DMS 273 treated with DMSO at 0.1 percent for 48 hours (cell line): ENCODE results near the gene ANP32B.
"Not testable (repeated sequence)": the region's sequence is repeated elsewhere in the genome, so short reads cannot be mapped to it uniquely, and the experiment has no call there.

Experiments
- DNase-seq: peaks from one replicate; lab custom pipeline; 2025; lab: John Stamatoyannopoulos, UW

Gene ANP32B

DNA sequence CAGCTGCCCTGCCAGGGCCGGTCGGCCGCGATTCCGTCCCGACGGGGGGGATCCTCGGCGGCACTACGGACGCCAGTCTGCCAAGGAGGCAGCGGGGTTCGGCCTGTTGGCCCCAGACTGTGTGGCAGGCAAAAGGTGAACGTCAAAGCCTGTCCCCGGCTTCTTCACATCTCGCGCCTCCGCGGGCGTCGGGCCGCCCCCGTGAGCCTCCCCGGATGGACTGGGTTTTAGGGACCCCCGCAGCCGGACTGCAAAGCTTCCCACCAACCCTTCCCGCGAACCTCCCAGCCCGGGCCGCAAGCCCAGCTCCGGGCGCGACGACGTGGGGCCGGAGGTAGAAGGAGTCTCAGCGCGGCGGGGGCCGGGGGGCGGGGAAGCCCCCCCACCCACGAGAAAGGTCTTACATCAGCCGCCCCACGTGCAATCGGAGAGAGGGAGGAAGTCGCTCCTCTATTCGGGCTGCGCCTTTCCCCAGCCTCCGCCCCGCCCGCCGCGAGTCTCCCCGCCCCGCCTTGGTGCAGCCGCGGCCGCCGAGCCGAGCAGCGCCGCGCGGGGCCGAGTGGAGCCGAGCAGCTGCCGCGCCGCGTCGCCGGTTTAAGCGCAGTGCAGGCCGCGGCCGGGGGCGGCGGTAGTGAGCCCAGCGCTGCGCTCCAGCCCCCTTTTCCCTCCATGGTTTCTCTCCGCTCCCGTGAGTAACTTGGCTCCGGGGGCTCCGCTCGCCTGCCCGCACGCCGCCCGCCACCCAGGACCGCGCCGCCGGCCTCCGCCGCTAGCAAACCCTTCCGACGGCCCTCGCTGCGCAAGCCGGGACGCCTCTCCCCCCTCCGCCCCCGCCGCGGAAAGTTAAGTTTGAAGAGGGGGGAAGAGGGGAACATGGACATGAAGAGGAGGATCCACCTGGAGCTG, at the start of gene ANP32B:
Gene ANP32B, plus strand, starts transcription at position 659 of the 906 bp plus-strand sequence. Its CDS starts 215 bp downstream, at position 874.
- peak; percentile 71 for DNase-seq

DNA sequence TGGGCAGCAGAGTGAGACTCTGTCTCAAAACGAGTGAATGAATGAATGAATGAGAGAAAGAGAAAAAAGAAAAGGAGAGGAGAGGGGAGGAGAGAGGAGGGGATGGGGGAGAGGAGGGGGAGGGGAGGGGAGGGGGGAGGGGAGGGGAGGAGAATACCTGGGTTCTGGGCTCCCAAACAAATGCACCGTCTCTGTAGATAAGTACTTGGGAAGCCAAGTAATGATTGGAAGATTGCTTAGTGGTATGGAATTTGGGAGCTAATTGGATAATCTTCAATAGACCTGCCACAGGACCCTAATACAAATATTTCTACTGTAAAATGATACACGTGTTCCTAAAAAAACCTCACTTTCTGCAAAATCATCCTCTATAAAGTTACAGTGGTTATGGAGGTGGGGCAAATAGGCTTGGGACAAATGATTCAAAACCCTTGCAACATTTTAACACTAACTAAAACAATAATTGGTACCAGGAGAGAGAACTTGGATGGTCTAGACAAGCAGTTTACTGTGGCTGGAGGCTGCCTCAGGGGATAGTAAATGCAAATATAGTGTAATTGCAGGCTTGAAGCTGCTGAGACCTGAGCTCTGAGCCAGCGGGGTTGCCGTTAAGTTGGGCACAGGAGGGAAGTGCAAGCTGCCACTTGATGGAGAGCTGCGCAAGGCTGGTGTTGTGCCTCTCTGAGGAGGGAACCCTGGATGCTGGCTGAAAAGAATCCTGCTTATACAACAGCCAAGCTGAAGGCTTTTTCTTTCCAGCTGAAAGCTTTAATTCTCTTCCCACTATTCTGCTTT, 48.6 kb upstream of the ANP32B start:
- peak; percentile 47 for DNase-seq

DNA sequence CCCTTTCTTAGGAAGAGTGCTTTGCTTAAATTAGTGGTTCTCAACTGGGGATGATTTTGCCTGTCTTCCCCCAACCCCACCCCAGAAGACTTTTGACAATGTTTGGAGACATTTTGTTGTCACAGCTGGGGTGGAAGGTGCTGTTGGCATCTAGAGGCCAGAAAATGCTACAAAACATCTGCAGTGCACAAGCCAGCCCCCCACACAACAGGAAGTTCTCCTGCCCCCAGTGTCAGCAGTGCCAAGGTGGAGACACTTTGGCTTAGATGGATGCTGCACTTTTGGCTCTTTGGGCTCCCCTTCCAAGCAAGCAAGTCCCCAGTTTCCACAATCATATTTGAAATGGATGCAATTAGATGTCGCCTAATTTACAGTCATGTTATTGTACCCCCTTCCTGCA, 47.9 kb upstream of the ANP32B start:
- no peak for DNase-seq

DNA sequence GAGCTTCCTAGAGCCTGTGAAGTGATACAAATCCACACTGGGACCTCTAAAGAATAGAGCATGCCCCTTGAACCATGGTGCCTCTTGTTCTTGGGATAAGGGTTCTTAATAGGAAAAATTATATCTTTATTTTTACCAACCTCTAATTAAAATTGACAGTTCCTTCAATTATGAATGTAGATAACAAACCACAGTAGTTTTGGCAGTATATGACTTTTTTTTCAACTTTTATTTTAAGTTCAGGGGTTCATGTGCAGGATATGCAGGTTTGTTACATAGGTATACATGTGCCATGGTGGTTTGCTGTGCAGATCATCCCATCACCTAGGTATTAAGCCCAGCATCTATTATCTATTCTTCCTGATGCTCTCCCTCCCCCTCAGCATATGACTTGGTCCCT, 46.1 kb upstream of the ANP32B start:
- no peak for DNase-seq

DNA sequence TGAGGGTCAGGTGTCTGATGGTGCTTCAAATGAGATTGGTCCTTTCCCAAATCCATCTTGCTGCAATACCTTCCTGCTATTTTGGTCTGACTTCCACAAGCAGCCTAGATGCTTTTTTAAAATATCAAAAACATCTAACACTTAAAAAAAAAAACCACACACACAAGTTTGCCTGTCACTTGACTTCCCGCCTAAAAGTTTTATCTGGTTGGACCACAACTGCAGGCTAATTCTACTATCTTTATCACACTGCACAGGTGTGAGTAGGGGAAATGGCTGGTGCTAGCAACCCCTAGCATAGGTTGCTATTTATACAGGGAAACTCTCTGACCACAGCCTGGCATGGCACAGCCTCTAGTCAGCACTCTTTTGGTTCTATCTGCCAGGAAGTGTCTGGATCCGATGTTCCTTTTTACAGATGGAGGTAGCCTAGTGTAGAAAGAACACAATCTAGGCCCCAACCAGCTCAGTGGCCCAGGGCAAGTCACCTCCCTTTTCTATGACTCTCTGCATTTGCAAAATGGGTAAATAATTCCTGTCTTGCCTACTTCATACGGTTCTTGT, 45.0 kb upstream of the ANP32B start, which contains the start of gene HEMGN:
Gene HEMGN, minus strand, starts transcription at position 92 of the 564 bp plus-strand sequence. Its CDS starts 36 bp downstream, at position 56.
- DNase-seq, result no peak

DNA sequence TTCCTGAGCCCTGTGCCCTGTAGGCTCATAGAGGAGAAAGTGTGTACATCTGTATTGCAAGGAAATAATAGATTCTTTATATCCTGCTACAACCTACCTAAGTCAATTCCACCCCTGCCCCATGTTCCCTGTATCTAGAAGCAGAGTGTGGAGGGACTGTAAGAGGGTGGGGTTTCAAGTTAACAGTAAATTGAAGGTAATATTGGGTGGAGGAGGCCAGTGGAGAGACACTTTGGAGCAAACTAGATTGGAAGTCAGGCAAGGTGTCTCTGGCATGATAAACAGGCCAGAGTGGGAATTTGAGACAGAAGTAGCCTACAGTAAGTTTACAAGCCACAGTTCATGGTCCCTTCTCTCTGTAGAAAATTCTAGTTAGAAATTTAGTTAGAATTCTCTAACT, 42.9 kb upstream of the ANP32B start:
- DNase-seq, result no peak

DNA sequence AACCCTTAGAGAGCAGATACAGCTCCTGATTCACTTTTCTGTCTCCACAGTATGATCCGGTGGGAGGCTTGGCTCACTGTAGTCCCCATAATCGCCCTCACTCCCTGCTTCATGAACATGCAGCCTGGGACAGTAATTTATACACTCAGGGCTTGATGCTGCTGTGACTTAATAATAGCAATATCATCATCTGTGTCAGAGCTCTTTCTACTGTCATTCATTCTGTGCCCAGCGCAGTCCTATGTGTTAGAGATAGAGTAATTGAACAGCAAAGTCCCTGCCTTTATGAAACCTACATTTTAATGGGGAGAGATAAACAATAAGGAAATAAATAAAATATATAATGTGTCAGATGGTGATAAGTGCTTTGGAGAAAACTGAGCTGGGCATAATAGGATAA, 42.4 kb upstream of the ANP32B start:
- DNase-seq, result no peak

DNA sequence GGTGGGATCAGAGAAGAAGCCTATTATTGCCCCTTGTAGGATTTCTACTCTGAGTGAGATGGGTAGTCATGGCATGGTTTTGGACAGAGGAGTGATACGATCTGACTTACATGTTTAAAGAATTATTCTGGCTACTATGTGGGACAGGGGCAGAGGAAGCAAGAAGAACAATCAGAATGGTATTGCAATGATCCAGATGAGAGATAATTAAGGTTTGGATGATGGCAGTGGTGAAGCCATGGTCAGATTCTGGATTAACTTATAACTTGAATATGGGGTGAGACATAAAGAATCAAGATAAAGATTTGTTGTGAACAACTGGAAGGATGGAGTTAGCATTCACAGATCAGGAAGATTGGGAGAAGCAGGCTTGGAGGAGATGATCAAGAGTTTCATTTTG, 41.8 kb upstream of the ANP32B start:
- no peak for DNase-seq

DNA sequence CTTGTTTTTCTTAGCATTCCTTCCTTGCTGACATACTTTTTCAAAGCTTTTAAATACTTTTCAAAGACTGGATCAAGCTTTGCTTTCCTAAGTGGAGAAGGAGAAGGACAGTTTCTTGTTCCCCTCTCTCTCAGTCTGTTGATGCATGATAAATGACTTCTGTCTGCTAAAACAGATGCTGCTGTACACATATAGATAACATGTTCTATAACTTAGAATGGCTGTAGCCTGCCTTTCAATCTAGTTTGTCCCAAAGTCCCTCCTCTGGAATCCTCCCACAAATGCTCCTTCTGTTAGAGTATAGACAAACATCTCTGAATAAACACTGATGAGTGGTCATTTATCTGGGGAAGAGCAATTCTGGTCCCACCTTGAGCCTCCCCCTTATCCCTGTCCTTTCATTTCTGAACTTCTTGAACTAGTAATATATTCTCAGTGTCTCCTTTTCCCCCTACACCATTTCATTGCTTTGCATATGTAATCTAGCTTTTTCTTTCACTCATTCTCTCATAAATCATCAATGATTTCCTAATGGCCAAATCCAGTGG, 39.8 kb upstream of the ANP32B start:
- no peak for DNase-seq

DNA sequence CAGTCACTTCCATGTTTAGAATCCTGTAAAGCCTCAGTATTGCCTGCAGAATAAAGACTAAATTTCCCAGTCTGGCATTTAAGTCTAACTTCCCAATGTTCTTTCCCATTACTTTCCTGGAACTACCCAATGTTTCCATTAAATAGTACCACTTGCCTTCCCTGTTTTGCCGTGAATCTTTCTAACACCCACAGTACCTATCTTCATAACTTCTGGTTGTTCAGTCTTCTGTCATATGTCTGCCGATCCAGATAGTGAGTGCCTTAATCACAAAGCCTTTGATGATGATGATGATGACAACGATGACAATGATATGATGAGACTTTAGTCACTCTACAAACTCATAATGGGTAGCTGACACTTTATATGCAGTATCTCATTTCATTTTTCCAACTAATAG, 38.5 kb upstream of the ANP32B start:
- DNase-seq, result no peak

DNA sequence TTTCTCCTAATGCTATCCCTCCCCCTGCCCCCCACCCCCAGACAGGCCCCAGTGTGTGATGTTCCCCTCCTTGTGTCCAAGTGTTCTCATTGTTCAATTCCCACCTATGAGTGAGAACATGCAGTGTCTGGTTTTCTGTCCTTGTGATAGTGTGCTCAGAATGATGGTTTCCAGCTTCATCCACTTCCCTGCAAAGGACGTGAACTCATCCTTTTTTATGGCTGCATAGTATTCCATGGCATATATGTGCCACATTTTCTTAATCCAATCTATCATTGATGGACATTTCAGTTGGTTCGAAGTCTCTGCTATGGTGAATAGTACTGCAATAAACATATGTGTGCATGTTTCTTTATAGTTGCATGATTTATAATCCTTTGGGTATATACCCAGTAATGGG, 37.7 kb upstream of the ANP32B start:
- not testable (repeated sequence) for DNase-seq

DNA sequence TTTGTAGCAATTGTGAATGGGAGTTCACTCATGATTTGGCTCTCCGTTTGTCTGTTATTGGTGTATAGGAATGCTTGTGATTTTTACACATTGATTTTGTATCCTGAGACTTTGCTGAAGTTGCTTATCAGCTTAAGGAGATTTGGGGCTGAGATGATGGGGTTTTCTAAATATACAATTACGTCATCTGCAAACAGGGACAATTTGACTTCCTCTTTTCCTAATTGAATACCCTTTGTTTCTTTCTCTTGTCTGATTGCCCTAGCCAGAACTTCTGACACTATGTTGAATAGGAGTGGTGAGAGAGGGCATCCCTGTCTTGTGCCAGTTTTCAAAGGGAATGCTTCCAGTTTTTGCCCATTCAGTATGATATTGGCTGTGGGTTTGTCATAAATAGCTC, 36.0 kb upstream of the ANP32B start:
- not testable (repeated sequence) for DNase-seq

DNA sequence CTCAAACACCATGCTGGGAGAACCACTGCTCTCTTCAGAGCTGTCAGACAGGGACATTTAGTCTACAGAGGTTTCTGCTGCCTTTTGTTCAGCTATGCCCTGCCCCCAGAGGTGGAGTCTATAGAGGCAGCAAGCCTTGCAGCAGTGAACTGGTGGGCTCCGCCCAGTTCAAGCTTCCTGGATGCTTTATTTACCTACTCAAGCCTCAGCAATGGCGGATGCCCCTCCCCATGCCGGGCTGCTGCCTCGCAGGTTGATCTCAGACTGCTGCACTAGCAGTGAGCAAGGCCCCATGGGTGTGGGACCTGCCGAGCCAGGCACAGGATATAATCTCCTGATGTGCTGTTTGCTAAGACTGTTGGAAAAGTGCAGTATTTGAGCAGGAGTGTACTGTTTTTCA, 32.3 kb upstream of the ANP32B start:
- DNase-seq, result not testable (repeated sequence)

DNA sequence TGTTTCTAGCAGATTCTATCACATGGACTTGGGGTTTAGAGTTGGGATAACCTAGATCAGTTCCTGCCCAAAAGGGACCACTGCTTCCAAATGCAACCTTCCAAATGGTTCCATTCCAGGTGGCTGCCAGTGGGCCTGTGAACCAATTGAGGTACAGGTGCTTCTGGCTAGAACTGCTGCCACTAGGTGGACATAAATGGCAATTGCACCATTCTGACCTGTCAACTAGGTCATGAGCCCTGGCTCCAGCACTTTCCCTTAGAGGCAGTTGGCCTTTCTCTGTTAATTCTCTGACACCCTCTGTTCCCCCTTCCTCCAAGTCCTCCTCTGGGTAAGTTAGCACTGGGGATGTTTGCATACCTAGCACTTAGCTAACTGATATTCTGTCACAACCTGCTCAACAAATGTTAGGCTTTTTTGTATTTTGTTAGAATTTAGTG, 28.6 kb upstream of the ANP32B start:
- peak; percentile 33 for DNase-seq

DNA sequence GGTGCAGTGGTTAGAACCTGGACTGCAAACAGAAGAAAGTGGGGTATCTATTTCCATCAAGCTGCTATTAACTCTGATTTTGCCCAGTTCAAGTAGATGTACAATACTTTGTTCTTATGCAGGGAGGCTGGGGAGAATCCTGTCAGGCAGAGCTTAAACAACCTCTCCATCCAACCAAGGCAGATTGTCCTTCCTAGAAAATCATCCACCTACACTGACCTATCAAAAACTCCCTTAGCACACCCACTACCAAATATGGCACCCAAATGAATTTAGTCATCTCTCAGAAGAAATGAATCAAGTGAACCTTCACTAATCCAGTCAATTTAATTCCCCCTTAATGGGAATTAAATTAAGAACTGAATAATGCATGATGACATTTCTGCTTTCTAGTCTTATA, 26.8 kb upstream of the ANP32B start:
- DNase-seq, result no peak

DNA sequence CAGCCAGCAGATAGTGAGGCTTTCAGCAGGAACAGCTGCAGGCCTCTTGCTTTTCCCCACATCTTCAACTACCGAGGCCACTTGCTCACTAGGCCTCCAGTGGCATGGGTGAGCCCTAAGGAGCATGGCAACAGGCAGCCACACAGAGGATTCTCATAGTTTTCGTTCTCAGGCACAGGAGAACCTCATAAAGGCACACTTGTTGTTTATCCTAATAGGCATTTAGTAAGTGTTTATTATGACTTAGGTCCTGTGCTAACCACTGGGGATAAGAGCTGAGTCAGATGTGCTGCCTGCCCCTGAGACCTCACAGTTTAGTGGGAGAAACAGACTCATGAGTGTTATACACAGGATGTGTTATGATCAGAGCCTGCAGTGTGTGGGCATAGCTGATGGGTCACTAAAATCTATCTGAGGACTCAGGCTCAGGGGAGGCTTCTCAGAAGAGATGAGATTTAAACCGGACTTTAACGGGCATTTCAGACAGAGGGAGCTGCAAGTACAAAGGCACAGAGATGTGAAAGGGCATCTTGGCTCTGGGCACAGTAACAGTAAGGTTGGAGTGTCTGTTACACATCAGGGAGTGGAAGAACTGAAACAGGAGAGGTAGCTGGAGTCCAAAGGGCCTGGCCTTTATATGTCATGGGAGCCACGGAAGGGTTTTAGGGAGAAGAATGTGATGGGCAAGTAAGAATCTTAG, 24.2 kb upstream of the ANP32B start:
- DNase-seq, result no peak

DNA sequence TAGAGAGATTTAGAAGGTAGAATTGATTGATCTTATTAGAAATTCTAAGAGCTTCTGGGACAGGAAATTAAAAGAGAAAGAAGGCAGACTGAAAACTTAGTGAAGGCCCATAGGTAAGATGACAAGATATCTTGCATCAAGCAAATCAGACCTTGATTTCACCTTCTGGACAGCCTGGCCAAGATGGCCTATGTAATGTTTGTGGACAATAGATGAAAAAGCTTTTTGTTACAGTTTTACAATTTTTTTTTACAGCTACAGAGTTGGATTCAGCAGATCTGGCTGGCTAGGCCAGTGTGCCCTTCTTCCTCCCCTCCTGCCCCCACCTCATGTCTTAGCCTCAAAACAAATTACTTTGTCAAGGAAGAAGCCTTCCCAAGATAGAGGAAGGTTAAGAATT, 23.6 kb upstream of the ANP32B start:
- no peak for DNase-seq

DNA sequence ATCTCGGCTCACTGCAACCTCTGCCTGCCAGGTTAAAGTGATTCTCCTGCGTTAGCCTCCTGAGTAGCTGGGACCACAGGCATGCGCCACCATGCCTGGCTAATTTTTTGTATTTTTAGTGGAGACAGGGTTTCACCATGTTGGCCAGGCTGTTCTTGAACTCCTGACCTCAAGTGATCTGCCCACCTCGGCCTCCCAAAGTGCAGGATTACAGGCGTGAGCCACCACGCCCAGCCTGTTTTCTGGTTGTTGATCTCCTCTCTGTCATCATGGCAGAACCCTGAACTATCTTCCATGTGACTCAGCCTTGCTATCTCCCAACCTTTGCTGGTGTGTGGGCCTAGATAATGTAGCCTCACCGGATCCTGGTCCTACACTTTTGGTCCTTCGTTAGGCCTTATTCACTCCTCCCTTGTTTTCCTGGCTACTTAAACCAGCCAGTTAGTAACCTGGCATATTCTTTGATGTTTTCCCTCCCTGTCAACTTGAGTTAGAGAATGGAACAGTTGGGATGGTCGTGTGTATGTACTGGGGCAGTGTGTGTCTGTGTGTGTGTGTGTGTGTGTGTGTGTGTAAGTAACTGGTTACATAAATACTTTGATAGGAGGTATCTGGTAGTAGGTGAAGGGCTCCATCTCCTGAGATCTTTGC, 22.3 kb upstream of the ANP32B start:
- not testable (repeated sequence) for DNase-seq

DNA sequence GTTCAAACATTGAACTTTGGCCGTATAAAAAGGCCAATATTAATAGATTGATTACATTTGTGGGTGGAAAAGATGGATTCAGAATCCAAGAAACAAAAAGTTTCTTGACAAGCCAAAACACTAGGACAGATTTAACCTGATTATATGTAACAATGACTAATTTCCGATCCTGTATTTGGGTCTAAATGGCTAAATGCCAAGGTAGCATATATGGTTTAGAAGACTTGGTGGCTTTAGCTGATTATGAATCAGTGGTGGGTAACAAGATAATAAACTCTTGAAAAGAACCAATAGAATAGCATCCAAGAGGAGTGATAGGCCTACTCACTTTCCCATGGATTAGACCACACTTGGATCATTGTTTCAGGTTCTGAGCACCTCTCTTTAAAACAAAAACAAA, 21.8 kb upstream of the ANP32B start:
- DNase-seq, result no peak

DNA sequence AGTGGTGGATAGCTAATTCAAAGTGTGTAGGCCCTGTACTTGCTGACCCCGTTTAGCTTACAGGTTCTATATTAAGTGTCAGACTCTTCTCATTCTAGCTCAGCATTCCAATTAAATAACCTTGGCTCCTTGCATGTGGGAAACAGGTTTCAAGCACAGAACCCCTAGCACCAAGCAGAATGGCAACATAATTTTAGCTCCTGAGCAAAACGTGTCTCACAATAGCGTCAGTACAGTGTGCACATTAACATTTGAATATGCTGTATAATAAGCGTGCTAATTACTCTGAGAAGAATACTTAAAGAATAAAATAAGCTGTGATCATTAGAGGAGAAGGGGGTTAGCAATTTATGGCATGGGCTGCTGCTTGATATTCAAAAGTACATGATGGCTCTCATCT, 21.0 kb upstream of the ANP32B start:
- DNase-seq, result no peak

DNA sequence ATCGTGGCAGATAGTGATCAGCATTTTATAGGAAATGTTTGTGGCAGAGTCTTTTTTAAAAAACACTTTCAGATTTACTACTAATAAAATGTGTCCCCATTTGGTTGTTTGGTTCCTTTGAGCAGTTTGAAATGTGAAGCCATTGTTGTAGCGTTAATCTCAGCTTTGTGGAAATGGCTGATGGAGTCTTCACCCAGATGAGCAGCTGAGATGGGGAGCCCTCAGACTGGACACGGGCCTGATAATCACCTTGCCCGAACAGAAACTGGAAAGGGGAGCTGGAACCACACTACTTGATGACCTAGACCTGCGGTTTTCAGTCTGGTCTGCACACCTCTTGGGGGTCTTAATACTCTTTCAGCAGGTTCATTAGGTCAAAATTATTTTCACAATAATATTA, 20.6 kb upstream of the ANP32B start:
- DNase-seq, result no peak
